Vein endothelial cell (primary cell): ENCODE data around the gene WIF1. TPM values are rescaled to one million over a fixed set of nuclear protein-coding genes. Genes with fewer than 3 reads are reported as not detected.

Experiments
- small RNA-seq: library from RNA; depleted of rRNA; stranded (forward); fragments of <200 nt; gene quantifications from one replicate; pipeline ENCODE3, GENCODE V24; 2012
- total RNA-seq: library from RNA; depleted of rRNA; stranded (reverse); fragments of >200 nt; gene quantifications from 2 replicates; pipeline ENCODE4 v1.2.3, GENCODE V29; 2012

Gene WIF1
- not detected in 2 replicates for total RNA-seq

DNA sequence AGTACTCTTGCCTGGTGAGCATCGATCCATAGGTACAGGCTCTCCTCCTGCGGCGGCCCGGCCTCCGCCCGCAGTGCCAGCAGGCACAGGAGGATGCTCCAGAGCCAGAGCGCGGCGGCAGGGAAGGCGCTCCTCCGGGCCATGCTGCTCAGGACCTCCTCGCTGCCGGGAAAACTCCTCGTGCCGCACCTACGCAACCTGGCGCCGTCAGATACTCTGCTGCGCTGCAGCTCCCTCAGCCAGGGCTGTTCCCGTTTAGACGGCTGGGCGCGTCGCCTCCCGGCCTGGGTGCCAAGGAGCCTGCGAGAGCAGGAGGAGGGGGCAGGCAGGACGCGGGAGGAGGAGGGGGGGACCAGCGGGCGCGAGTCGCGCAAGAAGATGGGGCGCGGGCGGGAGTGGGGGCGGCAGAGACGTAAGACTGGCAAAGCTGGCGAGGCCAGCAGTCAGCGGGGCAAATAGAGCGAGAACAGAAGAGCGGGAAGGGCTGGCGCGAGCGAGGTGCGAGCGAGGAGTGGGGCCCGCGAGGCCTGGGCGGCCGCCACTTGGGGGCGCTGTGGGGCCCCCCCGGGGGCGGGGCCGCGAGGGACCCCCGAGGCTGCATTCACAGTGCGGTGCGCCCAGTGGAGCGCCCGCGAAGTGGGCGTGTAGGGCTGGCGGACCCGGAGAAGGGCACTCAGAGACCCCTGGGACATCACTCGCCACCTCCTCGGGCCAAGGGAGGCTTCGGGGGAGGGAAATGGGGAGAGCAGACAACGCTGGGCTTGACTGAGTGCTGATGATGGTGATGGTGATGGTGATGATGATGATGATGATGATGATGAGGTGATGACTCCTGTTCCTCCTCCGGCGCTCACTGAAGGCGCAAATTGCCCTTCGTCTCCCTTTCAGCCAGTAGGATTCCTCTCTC, at the start of gene WIF1:
WIF1 (minus strand) TSS at position 257 of the 907 bp plus-strand sequence; CDS start at position 143, 114 bp downstream.

GRCh38 chr12:65169320-65170208, 48.5 kb upstream of the WIF1 start, which contains the start of gene LEMD3:
Gene LEMD3 (plus strand): TSS chr12:65169583. CDS start chr12:65169597, 14 bp downstream.

Small RNAs within 50 kb of the gene (small RNA-seq; reads per million reads assigned to genes)
- gene RNU6-166P = 0.19 reads per million

Other genes with a start within 250 kb of the WIF1 start
- 22.9 and 28.6 TPM in 2 replicates for gene LEMD3, start 48.3 kb upstream of the WIF1 start, total RNA-seq
- gene MSRB3, start 157.4 kb upstream of the WIF1 start, total RNA-seq = 38.5 and 45.8 TPM in 2 replicates